PC-3 (cell line): ENCODE measurements around the gene GUF1.

Experiments
- EZH2 ChIP-seq: fragments of 300-600 bp; sonication (generic); IDR thresholded peaks from one replicate; pipeline ENCODE4 v1.6.1; 2017; ENCODE audit warnings: antibody characterized with exemption, mild to moderate bottlenecking, low read length; ENCODE audit not compliant: unreplicated experiment
- EZH2phosphoT487 ChIP-seq: fragments of 300-600 bp; sonication (generic); IDR thresholded peaks from 2 replicates; pipeline ENCODE4 v1.6.1; 2018; ENCODE audit warnings: mild to moderate bottlenecking, antibody characterized with exemption, low read length, borderline replicate concordance
- TF ChIP-seq, protein P1 (sequence below): fragments of 300-600 bp; sonication (generic); conservative IDR thresholded peaks from 2 replicates; pipeline ENCODE4 v1.5.1; 2017; ENCODE audit warnings: antibody characterized with exemption, low read depth, mild to moderate bottlenecking, low read length

DNA sequence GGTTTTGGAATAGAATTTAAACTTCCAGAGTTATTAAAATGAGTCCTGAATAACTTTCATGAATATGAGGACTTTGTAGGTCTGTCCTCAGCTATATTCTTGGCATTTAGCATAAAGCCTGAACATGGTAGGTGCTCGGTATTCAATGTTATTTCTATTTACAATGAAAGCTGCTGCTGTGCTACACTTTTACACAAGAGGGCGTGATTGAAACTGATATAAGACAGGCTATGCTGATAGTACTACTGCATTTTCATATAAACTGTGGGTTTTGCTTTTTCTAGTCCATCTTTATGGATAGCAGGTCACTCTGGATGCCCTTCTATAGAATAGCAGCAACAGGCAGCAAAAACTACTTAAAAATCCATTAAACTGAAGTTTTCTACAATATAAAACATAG is 60.4 kb downstream of the GUF1 start:
- TF ChIP-seq, protein P1, sequence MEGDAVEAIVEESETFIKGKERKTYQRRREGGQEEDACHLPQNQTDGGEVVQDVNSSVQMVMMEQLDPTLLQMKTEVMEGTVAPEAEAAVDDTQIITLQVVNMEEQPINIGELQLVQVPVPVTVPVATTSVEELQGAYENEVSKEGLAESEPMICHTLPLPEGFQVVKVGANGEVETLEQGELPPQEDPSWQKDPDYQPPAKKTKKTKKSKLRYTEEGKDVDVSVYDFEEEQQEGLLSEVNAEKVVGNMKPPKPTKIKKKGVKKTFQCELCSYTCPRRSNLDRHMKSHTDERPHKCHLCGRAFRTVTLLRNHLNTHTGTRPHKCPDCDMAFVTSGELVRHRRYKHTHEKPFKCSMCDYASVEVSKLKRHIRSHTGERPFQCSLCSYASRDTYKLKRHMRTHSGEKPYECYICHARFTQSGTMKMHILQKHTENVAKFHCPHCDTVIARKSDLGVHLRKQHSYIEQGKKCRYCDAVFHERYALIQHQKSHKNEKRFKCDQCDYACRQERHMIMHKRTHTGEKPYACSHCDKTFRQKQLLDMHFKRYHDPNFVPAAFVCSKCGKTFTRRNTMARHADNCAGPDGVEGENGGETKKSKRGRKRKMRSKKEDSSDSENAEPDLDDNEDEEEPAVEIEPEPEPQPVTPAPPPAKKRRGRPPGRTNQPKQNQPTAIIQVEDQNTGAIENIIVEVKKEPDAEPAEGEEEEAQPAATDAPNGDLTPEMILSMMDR, result no peak
- TF ChIP-seq EZH2 (no peak), EZH2phosphoT487 (no peak)
